22Rv1 (cell line): ENCODE data around the gene PPARG.
"Not testable (repeated sequence)": the region's sequence is repeated elsewhere in the genome, so short reads cannot be mapped to it uniquely, and the experiment has no call there.

Experiments used
- H3K27ac ChIP-seq: fragments of 450-650 bp; 2 replicates; pipeline ENCODE4 v1.5.1; 2017
- ZFX ChIP-seq: fragments of 450-650 bp; IDR thresholded peaks from 2 replicates; pipeline ENCODE4 v1.6.1; 2017; ENCODE audit warnings: antibody characterized with exemption, borderline replicate concordance
- TF ChIP-seq, protein P1 (sequence below): fragments of 450-650 bp; IDR thresholded peaks from 2 replicates; pipeline ENCODE4 v1.5.1; 2017; ENCODE audit warnings: mild to moderate bottlenecking

The PPARG gene

DNA sequence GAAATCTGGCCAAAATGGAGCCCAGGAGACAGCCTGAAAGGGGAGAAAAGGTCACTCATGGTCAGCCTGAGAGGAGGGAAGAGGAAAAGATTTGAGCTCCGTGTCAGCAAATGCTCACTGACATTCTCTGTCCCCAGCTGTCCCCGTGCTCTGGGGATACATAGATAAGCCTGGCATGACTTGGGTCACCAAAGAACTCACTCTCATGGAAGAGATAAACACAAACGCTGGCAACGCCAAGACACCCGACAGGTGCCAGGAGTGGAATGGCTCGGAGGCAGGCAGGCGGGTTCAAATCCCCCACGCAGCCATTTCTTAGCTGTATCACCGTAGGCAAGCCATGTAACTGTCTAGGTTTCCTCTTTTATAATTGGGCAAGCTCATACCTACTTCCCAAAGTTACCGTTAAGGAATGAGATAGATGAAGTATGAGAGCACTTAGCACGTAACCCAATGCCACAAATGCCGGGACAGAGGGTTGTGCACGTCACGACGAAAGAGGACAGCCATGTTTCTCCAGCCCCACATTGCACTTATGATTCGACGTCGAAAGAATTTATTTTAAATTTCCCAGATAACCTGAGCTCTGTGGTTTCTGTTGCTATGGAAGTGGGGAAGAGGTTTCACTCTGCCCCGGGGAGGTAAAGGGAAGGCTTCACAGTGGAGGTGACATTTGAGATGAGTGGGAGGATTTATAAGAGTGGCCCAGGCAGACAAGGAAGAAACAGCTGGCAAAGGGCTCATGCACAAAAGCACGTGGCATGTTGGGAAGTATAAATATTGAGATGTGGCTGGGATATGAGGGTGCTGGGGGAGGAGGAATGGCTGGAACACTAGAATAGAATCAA is 154.0 kb downstream of the PPARG start:
- no peak overlapping the region for H3K27ac ChIP-seq
- TF ChIP-seq, protein P1, sequence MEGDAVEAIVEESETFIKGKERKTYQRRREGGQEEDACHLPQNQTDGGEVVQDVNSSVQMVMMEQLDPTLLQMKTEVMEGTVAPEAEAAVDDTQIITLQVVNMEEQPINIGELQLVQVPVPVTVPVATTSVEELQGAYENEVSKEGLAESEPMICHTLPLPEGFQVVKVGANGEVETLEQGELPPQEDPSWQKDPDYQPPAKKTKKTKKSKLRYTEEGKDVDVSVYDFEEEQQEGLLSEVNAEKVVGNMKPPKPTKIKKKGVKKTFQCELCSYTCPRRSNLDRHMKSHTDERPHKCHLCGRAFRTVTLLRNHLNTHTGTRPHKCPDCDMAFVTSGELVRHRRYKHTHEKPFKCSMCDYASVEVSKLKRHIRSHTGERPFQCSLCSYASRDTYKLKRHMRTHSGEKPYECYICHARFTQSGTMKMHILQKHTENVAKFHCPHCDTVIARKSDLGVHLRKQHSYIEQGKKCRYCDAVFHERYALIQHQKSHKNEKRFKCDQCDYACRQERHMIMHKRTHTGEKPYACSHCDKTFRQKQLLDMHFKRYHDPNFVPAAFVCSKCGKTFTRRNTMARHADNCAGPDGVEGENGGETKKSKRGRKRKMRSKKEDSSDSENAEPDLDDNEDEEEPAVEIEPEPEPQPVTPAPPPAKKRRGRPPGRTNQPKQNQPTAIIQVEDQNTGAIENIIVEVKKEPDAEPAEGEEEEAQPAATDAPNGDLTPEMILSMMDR = no peak
- no peak for TF ChIP-seq ZFX

DNA sequence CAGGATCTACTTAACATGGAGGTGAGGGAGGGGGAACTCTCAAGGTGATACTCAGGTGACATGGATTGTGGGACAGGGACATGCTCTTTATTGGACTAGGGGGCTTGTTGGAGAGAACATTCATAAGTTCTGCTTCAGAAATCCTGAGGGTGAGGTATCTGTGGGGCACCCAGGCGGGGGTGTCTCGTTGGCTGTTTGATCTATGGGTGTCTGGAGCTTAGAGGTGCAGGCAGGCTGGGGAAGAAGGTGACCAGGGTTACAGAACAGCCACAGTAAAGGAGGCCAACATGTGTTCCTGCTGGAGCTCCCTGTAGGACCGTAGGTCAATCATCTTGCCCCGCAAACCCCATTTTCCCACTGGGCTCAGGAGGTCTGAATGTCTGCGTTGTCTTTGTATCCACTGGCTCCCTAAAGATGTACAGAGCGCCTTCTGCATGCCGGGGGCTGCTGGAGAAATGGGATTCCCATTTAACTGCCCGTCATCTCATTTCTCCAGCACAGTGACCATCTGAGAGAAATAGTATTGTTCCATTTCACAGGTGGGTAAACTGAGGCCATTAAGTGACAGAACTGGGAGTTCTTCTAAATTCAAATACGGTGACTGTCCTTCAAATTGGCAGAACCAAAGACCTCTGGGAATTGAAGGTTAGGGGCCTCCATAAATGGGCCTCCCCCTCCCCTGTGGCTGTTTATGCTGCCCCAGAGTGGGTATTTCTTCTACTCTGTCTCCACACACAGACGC is 155.1 kb downstream of the PPARG start:
- no peak for TF ChIP-seq ZFX
- TF ChIP-seq, protein P1 = no peak
- H3K27ac ChIP-seq = no peak overlapping the region

DNA sequence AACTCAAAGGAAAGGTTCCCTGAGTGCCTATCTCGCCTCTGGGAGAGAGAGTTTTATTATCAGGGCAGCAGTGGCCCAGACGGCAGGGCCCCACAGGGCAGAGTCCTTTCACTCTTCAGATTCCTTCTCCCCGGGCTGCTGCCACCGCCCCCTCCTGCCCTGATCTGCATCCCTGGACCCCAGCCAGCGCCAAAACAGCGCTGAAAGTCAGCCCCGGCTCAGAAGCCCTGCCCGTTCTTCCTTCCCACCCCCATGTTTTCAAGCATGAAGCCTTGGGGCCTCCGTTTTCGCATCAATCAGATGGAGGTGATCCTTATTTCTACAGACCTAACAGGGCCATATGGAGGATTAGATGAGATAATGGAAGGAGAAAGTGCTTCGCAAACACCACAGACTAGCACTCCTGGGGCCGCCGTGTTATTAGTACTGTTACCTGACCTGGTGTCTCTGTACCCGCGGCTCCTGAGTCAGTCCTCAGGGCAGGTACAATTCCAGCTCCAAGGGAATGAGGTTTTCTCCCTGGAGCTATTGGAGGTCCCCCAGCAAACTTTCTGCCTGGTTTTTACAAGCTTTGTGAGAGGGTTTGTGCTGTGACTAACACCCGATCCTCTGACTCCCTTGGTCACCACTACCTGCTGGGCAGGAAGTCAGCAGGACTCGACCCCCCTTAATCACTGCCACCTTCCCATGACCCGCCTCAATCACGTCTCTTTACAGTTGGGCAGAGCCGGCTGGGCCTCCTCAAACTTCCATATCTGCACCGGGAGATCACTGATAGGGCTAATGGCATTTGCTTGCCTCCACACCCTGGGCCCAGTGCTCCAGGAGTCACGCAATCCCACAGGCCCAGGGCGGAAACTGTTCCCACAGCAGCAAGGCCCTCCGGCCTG is 156.0 kb downstream of the PPARG start:
- no peak for TF ChIP-seq ZFX
- TF ChIP-seq, protein P1 = no peak
- no peak overlapping the region for H3K27ac ChIP-seq

DNA sequence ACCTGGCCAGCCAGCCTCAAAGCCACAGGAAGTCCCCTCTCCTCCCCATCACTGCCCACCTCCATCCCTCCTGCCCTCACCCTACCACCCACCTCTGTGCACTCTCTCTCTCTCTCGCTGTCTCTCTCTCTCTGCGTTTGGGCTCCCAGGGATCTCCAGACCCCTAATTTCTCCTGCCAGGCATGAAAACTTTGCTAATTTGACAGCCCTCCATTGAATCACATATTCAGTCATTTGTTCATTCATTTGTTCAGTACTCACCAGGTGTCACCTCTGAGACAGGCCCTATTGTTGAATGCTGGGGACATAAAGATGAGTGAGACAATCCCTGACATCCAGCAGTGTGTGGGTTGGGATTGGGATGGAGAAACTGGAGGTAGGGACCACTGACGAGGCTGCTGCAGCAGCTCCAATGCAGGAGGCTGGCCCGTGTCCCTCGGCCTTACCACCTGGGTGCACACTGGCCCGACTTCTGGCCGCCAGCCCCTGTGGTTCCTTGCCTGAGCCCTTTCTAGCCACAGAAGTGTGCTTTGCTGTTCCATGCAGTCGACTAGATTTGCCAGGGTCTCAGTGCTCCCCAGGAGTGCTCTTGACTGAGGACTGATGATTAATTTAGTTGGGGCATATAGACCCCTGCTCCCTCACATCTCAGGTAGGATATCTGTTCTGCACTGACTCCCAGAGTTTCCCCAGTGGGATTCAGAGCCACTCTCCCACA is 156.8 kb downstream of the PPARG start:
- H3K27ac ChIP-seq = no peak overlapping the region
- TF ChIP-seq ZFX = no peak
- TF ChIP-seq, protein P1 = no peak

DNA sequence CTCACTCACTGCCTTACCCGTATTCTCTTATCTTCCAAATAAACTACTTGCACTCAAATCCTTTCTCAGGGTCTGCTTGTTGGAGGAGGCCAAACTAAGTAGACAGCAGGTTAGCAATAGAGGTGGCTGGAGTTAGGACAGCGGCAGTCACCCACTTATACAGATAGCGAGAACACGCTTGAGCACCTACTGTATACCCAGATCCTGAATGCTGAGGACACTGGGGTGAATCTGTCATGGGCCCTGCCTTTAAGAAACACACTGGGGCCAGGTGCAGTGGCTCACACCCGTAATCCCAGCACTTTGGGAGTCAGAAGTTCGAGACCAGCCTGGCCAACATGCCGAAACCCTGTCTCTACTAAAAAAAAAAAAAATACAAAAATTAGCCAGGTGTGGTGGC is 157.4 kb downstream of the PPARG start:
- no peak for TF ChIP-seq ZFX
- TF ChIP-seq, protein P1 = no peak
- H3K27ac ChIP-seq = no peak overlapping the region

DNA sequence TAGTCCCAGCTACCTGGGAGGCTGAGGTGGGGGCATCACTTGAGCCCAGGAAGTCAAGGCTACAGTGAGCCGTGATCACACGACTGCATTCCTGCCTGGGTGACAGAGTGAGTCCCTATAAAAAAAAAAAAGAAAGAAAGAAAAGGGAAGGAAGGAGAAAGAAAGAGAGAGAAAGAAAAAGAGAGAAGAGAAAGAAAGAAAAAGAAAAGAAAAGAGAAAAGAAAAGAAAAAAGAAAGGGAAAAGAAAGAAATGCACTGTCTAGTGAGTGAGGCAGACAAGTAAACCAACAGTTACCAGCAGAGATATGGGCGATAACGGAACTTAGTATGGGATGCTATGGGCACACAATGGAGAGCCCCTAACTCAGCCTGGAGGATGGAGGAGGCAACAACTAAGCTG is 158.2 kb downstream of the PPARG start:
- TF ChIP-seq, protein P1 = no peak
- TF ChIP-seq ZFX = no peak

DNA sequence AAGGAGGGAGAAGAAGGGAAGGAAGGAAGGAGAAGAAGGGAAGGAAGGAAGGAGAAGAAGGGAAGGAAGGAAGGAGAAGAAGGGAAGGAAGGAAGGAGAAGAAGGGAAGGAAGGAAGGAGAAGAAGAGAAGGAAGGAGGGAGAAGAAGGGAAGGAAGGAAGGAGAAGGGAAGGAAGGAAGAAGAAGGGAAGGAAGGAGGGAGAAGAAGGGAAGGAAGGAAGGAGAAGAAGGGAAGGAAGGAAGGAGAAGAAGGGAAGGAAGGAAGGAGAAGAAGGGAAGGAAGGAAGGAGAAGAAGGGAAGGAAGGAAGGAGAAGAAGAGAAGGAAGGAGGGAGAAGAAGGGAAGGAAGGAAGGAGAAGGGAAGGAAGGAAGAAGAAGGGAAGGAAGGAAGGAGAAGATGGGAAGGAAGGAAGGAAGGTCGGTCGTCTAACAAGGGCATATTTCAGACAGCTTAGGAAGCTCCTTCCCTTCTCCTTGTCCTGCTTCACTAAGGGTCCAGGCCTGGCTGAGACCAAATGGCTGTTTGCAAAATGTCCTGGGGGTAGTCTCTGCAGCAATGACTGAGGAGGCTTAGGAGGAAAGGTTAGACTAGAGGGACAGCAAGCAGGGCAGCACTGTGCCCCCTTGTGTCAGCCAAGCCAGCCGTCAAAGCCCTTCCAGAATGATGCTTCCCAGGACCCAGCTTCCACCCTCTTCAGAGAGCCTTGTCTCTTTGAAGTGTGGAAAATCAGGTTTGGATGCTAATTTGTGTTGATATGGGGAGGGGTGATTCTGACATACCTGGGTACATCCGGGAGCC is 159.7 kb downstream of the PPARG start:
- H3K27ac ChIP-seq = not testable (repeated sequence)

More for the DNA sequence above, 158.2 kb downstream of the PPARG start:
- H3K27ac ChIP-seq = no peak overlapping the region
